ENCODE results near the gene TMEM132C.

The TMEM132C gene

DNA sequence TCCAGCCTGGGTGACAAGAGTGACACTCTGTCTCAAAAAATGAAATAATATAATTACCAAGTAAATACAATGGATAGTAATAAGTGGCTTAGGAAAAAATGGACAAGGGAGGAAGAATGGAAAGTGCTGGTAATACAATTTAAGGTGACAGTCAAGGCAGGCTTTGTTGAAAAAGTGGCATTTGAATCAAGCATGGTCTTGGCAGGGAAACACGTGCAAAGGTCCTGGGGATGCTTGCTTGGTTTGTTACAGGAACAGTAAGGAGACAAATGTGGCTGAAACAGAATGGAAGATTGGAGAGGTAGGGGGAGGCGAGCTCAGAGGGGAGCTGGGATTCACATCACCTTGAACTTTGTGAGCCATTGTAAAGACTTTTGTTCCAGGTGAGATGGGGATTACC, 153.2 kb downstream of the TMEM132C start:
- TF ChIP-seq, protein P1, sequence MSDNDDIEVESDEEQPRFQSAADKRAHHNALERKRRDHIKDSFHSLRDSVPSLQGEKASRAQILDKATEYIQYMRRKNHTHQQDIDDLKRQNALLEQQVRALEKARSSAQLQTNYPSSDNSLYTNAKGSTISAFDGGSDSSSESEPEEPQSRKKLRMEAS (IDR thresholded peaks at IDR 0.05): no peak

DNA sequence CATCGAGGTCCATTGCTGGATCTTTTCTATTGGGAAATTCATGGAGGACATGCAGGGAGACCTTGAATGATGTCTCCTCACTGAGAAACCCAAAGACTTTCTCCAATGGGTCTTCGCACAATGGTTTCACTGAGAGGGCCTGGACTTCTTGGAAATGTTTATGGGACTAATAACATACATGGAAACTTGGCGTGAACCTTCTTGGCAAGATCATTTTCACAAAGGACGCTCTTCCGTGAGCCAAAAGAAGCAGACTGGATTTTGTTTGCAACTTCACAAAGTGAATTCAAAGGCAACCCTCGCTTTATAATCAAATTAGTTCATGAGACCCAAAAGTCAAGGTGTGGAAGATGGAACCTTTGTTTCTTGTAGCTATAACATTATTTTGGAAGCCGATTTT, 154.4 kb downstream of the TMEM132C start:
- TF ChIP-seq CREB1 (IDR thresholded peaks at IDR 0.05; ENCODE audit: low read depth) (no peak), EP300 (IDR thresholded peaks at IDR 0.05; ENCODE audit: borderline replicate concordance) (no peak), ZBTB7A (IDR thresholded peaks at IDR 0.05; ENCODE audit: low read depth) (no peak), TCF12 (IDR thresholded peaks at IDR 0.05; ENCODE audit: low read depth) (no peak), TEAD4 (IDR thresholded peaks at IDR 0.05) (no peak)
- TF ChIP-seq, protein P2, sequence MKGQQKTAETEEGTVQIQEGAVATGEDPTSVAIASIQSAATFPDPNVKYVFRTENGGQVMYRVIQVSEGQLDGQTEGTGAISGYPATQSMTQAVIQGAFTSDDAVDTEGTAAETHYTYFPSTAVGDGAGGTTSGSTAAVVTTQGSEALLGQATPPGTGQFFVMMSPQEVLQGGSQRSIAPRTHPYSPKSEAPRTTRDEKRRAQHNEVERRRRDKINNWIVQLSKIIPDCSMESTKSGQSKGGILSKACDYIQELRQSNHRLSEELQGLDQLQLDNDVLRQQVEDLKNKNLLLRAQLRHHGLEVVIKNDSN (IDR thresholded peaks at IDR 0.05): no peak
- TF ChIP-seq, protein P3, sequence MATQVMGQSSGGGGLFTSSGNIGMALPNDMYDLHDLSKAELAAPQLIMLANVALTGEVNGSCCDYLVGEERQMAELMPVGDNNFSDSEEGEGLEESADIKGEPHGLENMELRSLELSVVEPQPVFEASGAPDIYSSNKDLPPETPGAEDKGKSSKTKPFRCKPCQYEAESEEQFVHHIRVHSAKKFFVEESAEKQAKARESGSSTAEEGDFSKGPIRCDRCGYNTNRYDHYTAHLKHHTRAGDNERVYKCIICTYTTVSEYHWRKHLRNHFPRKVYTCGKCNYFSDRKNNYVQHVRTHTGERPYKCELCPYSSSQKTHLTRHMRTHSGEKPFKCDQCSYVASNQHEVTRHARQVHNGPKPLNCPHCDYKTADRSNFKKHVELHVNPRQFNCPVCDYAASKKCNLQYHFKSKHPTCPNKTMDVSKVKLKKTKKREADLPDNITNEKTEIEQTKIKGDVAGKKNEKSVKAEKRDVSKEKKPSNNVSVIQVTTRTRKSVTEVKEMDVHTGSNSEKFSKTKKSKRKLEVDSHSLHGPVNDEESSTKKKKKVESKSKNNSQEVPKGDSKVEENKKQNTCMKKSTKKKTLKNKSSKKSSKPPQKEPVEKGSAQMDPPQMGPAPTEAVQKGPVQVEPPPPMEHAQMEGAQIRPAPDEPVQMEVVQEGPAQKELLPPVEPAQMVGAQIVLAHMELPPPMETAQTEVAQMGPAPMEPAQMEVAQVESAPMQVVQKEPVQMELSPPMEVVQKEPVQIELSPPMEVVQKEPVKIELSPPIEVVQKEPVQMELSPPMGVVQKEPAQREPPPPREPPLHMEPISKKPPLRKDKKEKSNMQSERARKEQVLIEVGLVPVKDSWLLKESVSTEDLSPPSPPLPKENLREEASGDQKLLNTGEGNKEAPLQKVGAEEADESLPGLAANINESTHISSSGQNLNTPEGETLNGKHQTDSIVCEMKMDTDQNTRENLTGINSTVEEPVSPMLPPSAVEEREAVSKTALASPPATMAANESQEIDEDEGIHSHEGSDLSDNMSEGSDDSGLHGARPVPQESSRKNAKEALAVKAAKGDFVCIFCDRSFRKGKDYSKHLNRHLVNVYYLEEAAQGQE (IDR thresholded peaks at IDR 0.05; ENCODE audit: low read depth): no peak
- TF ChIP-seq, protein P1 (IDR thresholded peaks at IDR 0.05): no peak

DNA sequence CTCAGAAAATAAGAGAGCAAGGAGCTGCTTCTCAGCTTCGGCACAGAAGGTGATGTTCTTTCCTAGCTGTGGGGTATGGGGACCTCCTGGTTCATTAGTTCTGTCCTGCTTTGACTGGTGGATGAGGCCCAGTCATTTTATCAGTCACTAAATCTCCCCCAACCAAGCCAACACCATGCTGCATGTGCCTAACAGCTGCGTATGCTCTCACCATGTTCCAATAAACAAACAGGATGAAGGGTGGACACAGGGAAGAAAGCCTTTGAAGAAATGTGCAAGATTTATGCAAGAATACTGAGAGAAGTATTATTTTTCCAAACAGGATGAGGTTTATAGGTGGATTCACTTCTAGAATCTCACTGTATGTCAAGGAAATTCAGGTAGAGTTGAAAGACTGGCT, 156.2 kb downstream of the TMEM132C start:
- no peak for TF ChIP-seq TCF12 (IDR thresholded peaks at IDR 0.05; ENCODE audit: low read depth)
- TF ChIP-seq NFIC (IDR thresholded peaks at IDR 0.05): no peak
- TF ChIP-seq ZBTB7A (IDR thresholded peaks at IDR 0.05; ENCODE audit: low read depth): no peak
- TF ChIP-seq RAD21 (IDR thresholded peaks at IDR 0.05; ENCODE audit: low read depth): no peak
- TF ChIP-seq CREB1 (IDR thresholded peaks at IDR 0.05; ENCODE audit: low read depth): no peak
- no peak for TF ChIP-seq YY1 (IDR thresholded peaks at IDR 0.05; ENCODE audit: low read depth)
- no peak for TF ChIP-seq EGR1 (IDR thresholded peaks at IDR 0.05)
- TF ChIP-seq TEAD4 (IDR thresholded peaks at IDR 0.05): no peak
- TF ChIP-seq, protein P3 (IDR thresholded peaks at IDR 0.05; ENCODE audit: low read depth): no peak
- TF ChIP-seq, protein P1 (IDR thresholded peaks at IDR 0.05): no peak
- TF ChIP-seq TAF1 (IDR thresholded peaks at IDR 0.05; ENCODE audit: low read depth): no peak
- TF ChIP-seq FOXM1 (IDR thresholded peaks at IDR 0.05; ENCODE audit: borderline replicate concordance, low read depth): no peak

DNA sequence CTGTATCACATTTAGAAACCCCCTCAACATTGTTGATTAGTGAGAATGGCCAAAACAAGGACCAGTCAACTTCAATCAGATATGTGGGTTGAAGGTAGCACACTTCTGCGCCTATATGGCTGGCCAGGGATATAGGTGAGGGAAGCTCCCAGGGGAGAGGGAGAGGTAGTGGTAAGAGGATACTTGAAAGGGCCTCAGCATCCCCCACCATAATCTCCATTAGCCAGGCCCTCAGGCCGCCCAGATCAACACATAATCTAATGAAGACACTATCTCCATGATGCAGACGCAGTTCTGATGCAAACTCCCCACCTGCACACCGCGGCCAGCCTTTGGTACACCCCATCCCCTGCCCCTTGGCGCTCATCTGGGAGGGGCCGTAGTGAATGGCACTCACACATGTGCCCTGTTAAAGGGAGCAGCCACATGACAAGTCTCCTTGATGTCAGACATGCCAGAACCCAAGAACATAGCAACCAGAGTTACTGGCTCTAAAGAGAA, 158.0 kb downstream of the TMEM132C start:
- no peak for TF ChIP-seq NFIC (IDR thresholded peaks at IDR 0.05)
- TF ChIP-seq, protein P1 (IDR thresholded peaks at IDR 0.05): no peak
- TF ChIP-seq CEBPB (IDR thresholded peaks at IDR 0.05): no peak
- TF ChIP-seq RAD21 (IDR thresholded peaks at IDR 0.05; ENCODE audit: low read depth): no peak
- TF ChIP-seq FOXM1 (IDR thresholded peaks at IDR 0.05; ENCODE audit: borderline replicate concordance, low read depth): no peak
- TF ChIP-seq CREB1 (IDR thresholded peaks at IDR 0.05; ENCODE audit: low read depth): no peak
- TF ChIP-seq TCF12 (IDR thresholded peaks at IDR 0.05; ENCODE audit: low read depth): no peak

DNA sequence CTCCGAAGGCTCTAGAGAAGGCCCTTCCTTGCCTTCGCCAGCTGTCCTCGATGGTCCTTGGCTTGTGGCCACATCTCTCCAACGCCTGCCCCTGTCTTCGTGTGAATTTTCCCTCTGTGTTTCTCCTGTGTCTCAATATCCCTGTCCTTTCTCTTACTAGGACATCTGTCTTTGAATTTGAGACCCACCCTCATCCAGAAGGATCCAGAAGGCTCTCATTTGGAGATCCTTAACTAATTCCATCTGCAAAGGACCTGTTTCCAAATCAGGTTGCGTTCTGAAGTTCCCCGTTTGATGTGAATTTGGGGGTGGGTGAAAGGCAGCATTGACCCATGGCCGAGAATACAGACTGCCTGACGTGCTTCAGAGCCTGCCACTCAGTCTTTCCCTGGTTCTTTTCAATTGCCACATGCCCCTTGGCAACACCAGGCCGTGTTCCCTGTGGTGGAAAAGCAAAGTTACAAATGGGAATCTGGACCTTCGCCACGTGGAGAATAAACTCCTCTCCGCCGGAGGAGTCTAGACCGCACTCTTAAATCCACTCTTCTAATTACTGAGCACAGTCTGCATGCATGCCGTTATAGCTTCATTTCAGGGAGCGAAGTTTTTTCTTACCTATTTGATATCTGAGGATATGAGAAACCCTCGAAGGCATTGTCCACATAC, 158.8 kb downstream of the TMEM132C start:
- TF ChIP-seq, protein P3 (IDR thresholded peaks at IDR 0.05; ENCODE audit: low read depth): no peak
- TF ChIP-seq, protein P1 (IDR thresholded peaks at IDR 0.05): no peak
- TF ChIP-seq TEAD4 (IDR thresholded peaks at IDR 0.05): no peak

All from Ishikawa (cell line).